ENCODE measurements around the gene LPIN2.

GRCh38 chr18:3036108-3036507 lies 23.2 kb upstream of the LPIN2 start:
- TF ChIP-seq, protein P1, sequence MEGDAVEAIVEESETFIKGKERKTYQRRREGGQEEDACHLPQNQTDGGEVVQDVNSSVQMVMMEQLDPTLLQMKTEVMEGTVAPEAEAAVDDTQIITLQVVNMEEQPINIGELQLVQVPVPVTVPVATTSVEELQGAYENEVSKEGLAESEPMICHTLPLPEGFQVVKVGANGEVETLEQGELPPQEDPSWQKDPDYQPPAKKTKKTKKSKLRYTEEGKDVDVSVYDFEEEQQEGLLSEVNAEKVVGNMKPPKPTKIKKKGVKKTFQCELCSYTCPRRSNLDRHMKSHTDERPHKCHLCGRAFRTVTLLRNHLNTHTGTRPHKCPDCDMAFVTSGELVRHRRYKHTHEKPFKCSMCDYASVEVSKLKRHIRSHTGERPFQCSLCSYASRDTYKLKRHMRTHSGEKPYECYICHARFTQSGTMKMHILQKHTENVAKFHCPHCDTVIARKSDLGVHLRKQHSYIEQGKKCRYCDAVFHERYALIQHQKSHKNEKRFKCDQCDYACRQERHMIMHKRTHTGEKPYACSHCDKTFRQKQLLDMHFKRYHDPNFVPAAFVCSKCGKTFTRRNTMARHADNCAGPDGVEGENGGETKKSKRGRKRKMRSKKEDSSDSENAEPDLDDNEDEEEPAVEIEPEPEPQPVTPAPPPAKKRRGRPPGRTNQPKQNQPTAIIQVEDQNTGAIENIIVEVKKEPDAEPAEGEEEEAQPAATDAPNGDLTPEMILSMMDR (conservative IDR thresholded peaks at IDR 0.05; ENCODE audit: low read depth, low read length), result no peak
- TF ChIP-seq POLR2A (IDR thresholded peaks at IDR 0.05; ENCODE audit: low read depth, low read length) (no peak), MAFK (IDR thresholded peaks at IDR 0.05; ENCODE audit: low read depth, low read length) (no peak)

Measured in IMR-90 (cell line).